ENCODE data around the gene NNAT. TPM values are rescaled to one million over a fixed set of nuclear protein-coding genes. Genes with fewer than 3 reads are reported as not detected.

Gene NNAT
- total and polyA plus RNA-seq, 4 donors, result 0.98 to 20.6 (median 8.2) TPM

GRCh38 chr20:37528446-37529213 is 7.6 kb downstream of the NNAT start:
- Histone ChIP-seq H3K4me3 (peak overlapping the region; percentile 46), H3K4me1 (ENCODE audit: control insufficient read depth in 5 of 5, insufficient read depth in 5 of 5, low read length in 5 of 5) (peaks cover 9 to 26% (median 19%) of the 10 kb centered on the region in 5 donors), H3K27me3 (ENCODE audit: control insufficient read depth in 3 of 3, insufficient read depth in 3 of 3, low read length in 2 of 3) (no peaks in the 10 kb centered on the region), H3K27ac (ENCODE audit: low read depth in 1 of 2, low read length in 1 of 2) (peak overlapping the region; percentile 95 to 97), H3K9ac (ENCODE audit: insufficient read depth in 1 of 2, low read length in 2 of 2) (peak overlapping the region; percentile 26 to 85), H3K36me3 (ENCODE audit: control insufficient read depth in 4 of 4, insufficient read depth in 4 of 4, low read length in 4 of 4) (no peaks in the 10 kb centered on the region), H3K9me3 (ENCODE audit: control insufficient read depth in 4 of 4, insufficient read depth in 3 of 4, low read length in 3 of 4) (no peaks in the 10 kb centered on the region)
- no peak for DNase-seq
- WGBS, 2 donors, result 44 to 46% methylated on average over 10 of the region's 10 CpGs
- ATAC-seq (ENCODE audit: insufficient read depth, low FRiP score), result no peak
- TF ChIP-seq CTCF (IDR thresholded peaks at IDR 0.05; ENCODE audit: control extremely low read depth, extremely low read depth), result no peak

- Histone ChIP-seq H3K9me3 (ENCODE audit: control insufficient read depth in 4 of 4, insufficient read depth in 3 of 4, low read length in 3 of 4) (no peaks in the 10 kb centered on the region), H3K36me3 (ENCODE audit: control insufficient read depth in 4 of 4, insufficient read depth in 4 of 4, low read length in 4 of 4) (no peaks in the 10 kb centered on the region), H3K27ac (ENCODE audit: low read depth in 1 of 2, low read length in 1 of 2) (no peak overlapping the region), H3K4me1 (ENCODE audit: control insufficient read depth in 5 of 5, insufficient read depth in 5 of 5, low read length in 5 of 5) (peaks cover 9 to 19% (median 17%) of the 10 kb centered on the region in 5 donors), H3K9ac (ENCODE audit: insufficient read depth in 1 of 2, low read length in 2 of 2) (no peak overlapping the region), H3K4me3 (no peak overlapping the region), H3K27me3 (ENCODE audit: control insufficient read depth in 3 of 3, insufficient read depth in 3 of 3, low read length in 2 of 3) (no peaks in the 10 kb centered on the region)
- 75 to 79% methylated on average over 8 of the region's 8 CpGs for WGBS, 2 donors
- ATAC-seq (ENCODE audit: insufficient read depth, low FRiP score), result no peak
- no peak for TF ChIP-seq CTCF (IDR thresholded peaks at IDR 0.05; ENCODE audit: control extremely low read depth, extremely low read depth)
- no peak for DNase-seq
Observed at GRCh38 chr20:37529214-37529967, 8.3 kb downstream of the NNAT start.

GRCh38 chr20:37529968-37530600 is 9.0 kb downstream of the NNAT start:
- no peak overlapping the region for H3K4me3 ChIP-seq
- WGBS, 2 donors, result 86 to 91% methylated on average over 10 of the region's 10 CpGs
- no peak overlapping the region for H3K27ac ChIP-seq (ENCODE audit: low read depth in 1 of 2, low read length in 1 of 2)
- no peak for DNase-seq
- no peak for TF ChIP-seq CTCF (IDR thresholded peaks at IDR 0.05; ENCODE audit: control extremely low read depth, extremely low read depth)
- no peak overlapping the region for H3K9ac ChIP-seq (ENCODE audit: insufficient read depth in 1 of 2, low read length in 2 of 2)
- H3K27me3 ChIP-seq (ENCODE audit: control insufficient read depth in 3 of 3, insufficient read depth in 3 of 3, low read length in 2 of 3), result no peaks in the 10 kb centered on the region
- ATAC-seq (ENCODE audit: insufficient read depth, low FRiP score), result no peak
- H3K4me1 ChIP-seq (ENCODE audit: control insufficient read depth in 5 of 5, insufficient read depth in 5 of 5, low read length in 5 of 5), result peaks cover 9 to 19% (median 12%) of the 10 kb centered on the region in 5 donors
- no peaks in the 10 kb centered on the region for H3K36me3 ChIP-seq (ENCODE audit: control insufficient read depth in 4 of 4, insufficient read depth in 4 of 4, low read length in 4 of 4)
- no peaks in the 10 kb centered on the region for H3K9me3 ChIP-seq (ENCODE audit: control insufficient read depth in 4 of 4, insufficient read depth in 3 of 4, low read length in 3 of 4)

All from lung (tissue), 12 donors.